ENCODE measurements around the gene SIGMAR1. TPM values are rescaled to one million over a fixed set of nuclear protein-coding genes. Genes with fewer than 3 reads are reported as not detected.

SIGMAR1 gene
- total and polyA plus RNA-seq, 2 of the 4 experiments (the other 2 are of a cell fraction), result 44.6 to 88.9 TPM

DNA sequence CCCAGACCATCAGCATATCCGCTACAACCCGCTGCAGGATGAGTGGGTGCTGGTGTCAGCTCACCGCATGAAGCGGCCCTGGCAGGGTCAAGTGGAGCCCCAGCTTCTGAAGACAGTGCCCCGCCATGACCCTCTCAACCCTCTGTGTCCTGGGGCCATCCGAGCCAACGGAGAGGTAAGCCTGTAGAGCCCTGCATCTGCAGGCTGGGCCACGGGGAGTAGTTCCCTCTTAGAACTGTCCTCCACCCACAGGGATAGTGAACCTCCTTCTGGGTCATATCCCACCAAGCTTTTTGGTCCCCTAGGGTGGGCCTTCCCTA lies 9.5 kb upstream of the SIGMAR1 start:
- Histone ChIP-seq H3K4me3 (ENCODE audit: insufficient read depth, low read depth, low read length) (peak overlapping the region; percentile 76), H2BK15ac (ENCODE audit: low read depth, low read length) (no peak overlapping the region), H4K91ac (ENCODE audit: insufficient read depth, low read depth, low read length) (peak overlapping the region; percentile 10; the same call in 1 of the 2 replicates), H3K9me1 (ENCODE audit: insufficient read depth, low read length) (peaks cover 20% of the 10 kb centered on the region), H3K23ac (ENCODE audit: low read depth, low read length) (peak overlapping the region; percentile 37), H3K9me3 (ENCODE audit: control insufficient read depth, insufficient read depth, low read length) (no peaks in the 10 kb centered on the region), H3K27me3 (ENCODE audit: control insufficient read depth, insufficient read depth, low read length) (no peaks in the 10 kb centered on the region), H3K14ac (replicated peaks; ENCODE audit: low read depth, low read length) (peak overlapping the region; percentile 55), H3K27ac (ENCODE audit: insufficient read depth, low read length) (peak overlapping the region; percentile 82), H3K4ac (ENCODE audit: low read depth, low read length) (peak overlapping the region; percentile 73), H4K5ac (ENCODE audit: low read depth, low read length) (no peak overlapping the region), H3K36me3 (ENCODE audit: control insufficient read depth, insufficient read depth, low read length) (peaks cover 16% of the 10 kb centered on the region), H3K9ac (ENCODE audit: low read depth, low read length) (peak overlapping the region; percentile 86), H3K18ac (ENCODE audit: low read depth, low read length) (no peak overlapping the region; the same call in 1 of the 2 replicates), H2BK120ac (ENCODE audit: low read depth, low read length) (no peak overlapping the region), H3K56ac (ENCODE audit: extremely low read depth, insufficient read depth, low read length) (peak overlapping the region; percentile 59; the same call in 1 of the 2 replicates), H4K20me1 (ENCODE audit: insufficient read depth, low read length) (no peaks in the 10 kb centered on the region), H2BK20ac (ENCODE audit: low read depth, low read length) (no peak overlapping the region), H2BK5ac (ENCODE audit: low read depth, low read length, poor library complexity, severe bottlenecking) (peak overlapping the region; percentile 67), H3K4me2 (ENCODE audit: low read depth, low read length) (peak overlapping the region; percentile 89), H2AK9ac (replicated peaks; ENCODE audit: low read depth, low read length, poor library complexity) (peak overlapping the region; percentile 93), H3K79me1 (ENCODE audit: low read depth in 1 of 2, low read length in 2 of 2) (peaks cover 15 to 35% of the 10 kb centered on the region in 2 experiments), H2AK5ac (ENCODE audit: low read depth, low read length) (peak overlapping the region; percentile 29; the same call in 1 of the 2 replicates), H4K8ac (ENCODE audit: low read depth in 2 of 2, low read length in 2 of 2) (peak overlapping the region; percentile 80 to 85; a peak in 3 of 4 replicates), H2AFZ (replicated peaks; ENCODE audit: low read length, poor library complexity) (peak overlapping the region; percentile 99), H3K4me1 (ENCODE audit: control insufficient read depth, insufficient read depth, low read length) (peaks cover 18% of the 10 kb centered on the region)
- TF ChIP-seq, protein P1, sequence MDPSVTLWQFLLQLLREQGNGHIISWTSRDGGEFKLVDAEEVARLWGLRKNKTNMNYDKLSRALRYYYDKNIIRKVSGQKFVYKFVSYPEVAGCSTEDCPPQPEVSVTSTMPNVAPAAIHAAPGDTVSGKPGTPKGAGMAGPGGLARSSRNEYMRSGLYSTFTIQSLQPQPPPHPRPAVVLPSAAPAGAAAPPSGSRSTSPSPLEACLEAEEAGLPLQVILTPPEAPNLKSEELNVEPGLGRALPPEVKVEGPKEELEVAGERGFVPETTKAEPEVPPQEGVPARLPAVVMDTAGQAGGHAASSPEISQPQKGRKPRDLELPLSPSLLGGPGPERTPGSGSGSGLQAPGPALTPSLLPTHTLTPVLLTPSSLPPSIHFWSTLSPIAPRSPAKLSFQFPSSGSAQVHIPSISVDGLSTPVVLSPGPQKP (IDR thresholded peaks at IDR 0.05; ENCODE audit: borderline replicate concordance, low read depth, low read length), result no peak
- TF ChIP-seq SMC3 (IDR thresholded peaks at IDR 0.05; ENCODE audit: low read depth, low read length) (no peak), CHD1 (IDR thresholded peaks at IDR 0.05; ENCODE audit: low read depth, low read length) (no peak), MXI1 (IDR thresholded peaks at IDR 0.05; ENCODE audit: borderline replicate concordance, low read depth, low read length) (no peak), MAFK (IDR thresholded peaks at IDR 0.05; ENCODE audit: low read depth, low read length) (no peak), POLR2A (IDR thresholded peaks at IDR 0.05; ENCODE audit: low read depth, low read length) (no peak), NFE2L2 (IDR thresholded peaks at IDR 0.05; ENCODE audit: low read depth, low read length) (no peak), MAZ (IDR thresholded peaks at IDR 0.05; ENCODE audit: borderline replicate concordance, low read depth, low read length) (no peak), BHLHE40 (IDR thresholded peaks at IDR 0.05; ENCODE audit: low read depth, low read length) (no peak), CEBPB (IDR thresholded peaks at IDR 0.05; ENCODE audit: low read depth, low read length) (no peak), RFX5 (IDR thresholded peaks at IDR 0.05; ENCODE audit: low read depth, low read length) (no peak), RAD21 (IDR thresholded peaks at IDR 0.05; ENCODE audit: low read length) (no peak), FOS (IDR thresholded peaks at IDR 0.05; ENCODE audit: low read depth, low read length) (no peak)
- TF ChIP-seq, protein P2, sequence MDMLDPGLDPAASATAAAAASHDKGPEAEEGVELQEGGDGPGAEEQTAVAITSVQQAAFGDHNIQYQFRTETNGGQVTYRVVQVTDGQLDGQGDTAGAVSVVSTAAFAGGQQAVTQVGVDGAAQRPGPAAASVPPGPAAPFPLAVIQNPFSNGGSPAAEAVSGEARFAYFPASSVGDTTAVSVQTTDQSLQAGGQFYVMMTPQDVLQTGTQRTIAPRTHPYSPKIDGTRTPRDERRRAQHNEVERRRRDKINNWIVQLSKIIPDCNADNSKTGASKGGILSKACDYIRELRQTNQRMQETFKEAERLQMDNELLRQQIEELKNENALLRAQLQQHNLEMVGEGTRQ (IDR thresholded peaks at IDR 0.05; ENCODE audit: low read depth, low read length), result no peak
- TF ChIP-seq, protein P3, sequence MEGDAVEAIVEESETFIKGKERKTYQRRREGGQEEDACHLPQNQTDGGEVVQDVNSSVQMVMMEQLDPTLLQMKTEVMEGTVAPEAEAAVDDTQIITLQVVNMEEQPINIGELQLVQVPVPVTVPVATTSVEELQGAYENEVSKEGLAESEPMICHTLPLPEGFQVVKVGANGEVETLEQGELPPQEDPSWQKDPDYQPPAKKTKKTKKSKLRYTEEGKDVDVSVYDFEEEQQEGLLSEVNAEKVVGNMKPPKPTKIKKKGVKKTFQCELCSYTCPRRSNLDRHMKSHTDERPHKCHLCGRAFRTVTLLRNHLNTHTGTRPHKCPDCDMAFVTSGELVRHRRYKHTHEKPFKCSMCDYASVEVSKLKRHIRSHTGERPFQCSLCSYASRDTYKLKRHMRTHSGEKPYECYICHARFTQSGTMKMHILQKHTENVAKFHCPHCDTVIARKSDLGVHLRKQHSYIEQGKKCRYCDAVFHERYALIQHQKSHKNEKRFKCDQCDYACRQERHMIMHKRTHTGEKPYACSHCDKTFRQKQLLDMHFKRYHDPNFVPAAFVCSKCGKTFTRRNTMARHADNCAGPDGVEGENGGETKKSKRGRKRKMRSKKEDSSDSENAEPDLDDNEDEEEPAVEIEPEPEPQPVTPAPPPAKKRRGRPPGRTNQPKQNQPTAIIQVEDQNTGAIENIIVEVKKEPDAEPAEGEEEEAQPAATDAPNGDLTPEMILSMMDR (conservative IDR thresholded peaks at IDR 0.05; ENCODE audit: low read depth, low read length), result no peak
- intact Hi-C loops (cut with micrococcal nuclease), result loop anchor here (2.0 kb wide), 1 partner anchor 56 kb away; no protein-coding TSS in a partner anchor
- dilution Hi-C loops (cut with HindIII; ENCODE audit: low sequenced_read_pairs, unreplicated experiment), result no loop called here
- 0% methylated on average over 2 of the region's 8 CpGs; no CpG with 5 or more reads in 1 of the 2 experiments for WGBS, 2 experiments (ENCODE audit: extremely low coverage in 2 of 2, insufficient read length in 1 of 2)
- DNase-seq, result no peak
- no peak for ATAC-seq (ENCODE audit: low read depth)
- POLR2A ChIA-PET (ENCODE audit: unreplicated experiment), result interaction anchor here (1.5 kb wide), 1 partner anchor 9 kb away, joined by 10 read pairs; the partner anchor contains the start of gene SIGMAR1
- in situ Hi-C loops (cut with MboI; ENCODE audit: low sequenced_read_pairs), result no loop called here
- CTCF ChIA-PET, result interaction anchor here (0.9 to 1.6 kb wide), 4 partner anchors 9 to 56 kb away, joined by 3 to 6 read pairs (median 4); no protein-coding TSS in a partner anchor
- TSS peak; percentile 42 for BruUV-seq (replicated peaks)

Data from IMR-90 (cell line).